Body of pancreas (tissue), 4 donors: Measurements from ENCODE around the gene USF3. TPM values are rescaled to one million over a fixed set of nuclear protein-coding genes. Genes with fewer than 3 reads are reported as not detected.

ENCODE experiments used
- ATAC-seq: fragments of 150-250 bp; one replicate; pipeline ENCODE4 v1.9.1; 2016
- DNase-seq, 4 donors: peaks; one replicate each; pipeline ENCODE4 v3.0.0-alpha.2; 2019
- H3K27ac ChIP-seq, 4 donors: fragments of 200-600 bp; sonication (generic); 1 replicate in 3 of 4; 2 replicates in 1 of 4; pipeline versions ENCODE4 v1.5.1 to v1.6.1; 2016 to 2019; ENCODE audit warnings: mild to moderate bottlenecking in 1 of 4, mixed read lengths in 1 of 4, moderate library complexity in 1 of 4
- H3K27me3 ChIP-seq, 2 donors: fragments of 200-600 bp; sonication (generic); one replicate each; pipeline ENCODE4 v1.6.0; 2016; ENCODE audit warnings: mild to moderate bottlenecking in 1 of 2
- H3K36me3 ChIP-seq, 2 donors: fragments of 200-600 bp; sonication (generic); replicated peaks in 1 of 2; 2 replicates each; pipeline ENCODE4 v1.5.1; 2016; ENCODE audit warnings: low read depth in 2 of 2; ENCODE audit not compliant: insufficient read depth in 1 of 2
- H3K4me1 ChIP-seq: fragments of 200-600 bp; sonication (generic); one replicate; pipeline ENCODE4 v1.6.0; 2016
- H3K4me3 ChIP-seq, 2 donors: fragments of 200-600 bp; sonication (generic); 1 replicate in 1 of 2; 2 replicates in 1 of 2; pipeline ENCODE4 v1.5.1; 2016 to 2019
- H3K9me3 ChIP-seq, 3 donors: fragments of 200-600 bp; sonication (generic); 1 replicate in 2 of 3; 2 replicates in 1 of 3; pipeline ENCODE4 v1.5.1; 2016
- POLR2A ChIP-seq, 3 donors: fragments of 450-650 bp; IDR thresholded peaks; one replicate each; pipeline ENCODE4 v1.6.1; 2016; ENCODE audit warnings: antibody characterized with exemption in 3 of 3, mild to moderate bottlenecking in 2 of 3
- WGBS, 2 donors: methylation state at CpG; one replicate each; pipeline ENCODE4 v1.1.5; 2017; 5-methylcytosine and 5-hydroxymethylcytosine counted together
- intact Hi-C: fragments of 100-400 bp; cut with DNase I; formaldehyde crosslinking; loops from one replicate; pipeline ENCODE4 v1.15.1; 2023
- total RNA-seq, 2 donors: library from RNA; depleted of rRNA; stranded (reverse); fragments of >200 nt; gene quantifications; one replicate each; pipeline ENCODE4 v1.1.0, GENCODE V29; 2016
- TF ChIP-seq, protein P1 (sequence below), 7 experiments: fragments of 450-650 bp in 4 of 7; fragments of 200-600 bp in 3 of 7; sonication (generic) in 3 of 7; IDR thresholded peaks; one replicate each; pipeline ENCODE4 v1.5.1; 2016 to 2019; ENCODE audit warnings: antibody characterized with exemption in 7 of 7

USF3 gene
- total RNA-seq, 2 donors from 2014 or later: 10.5 to 13.2 TPM

DNA sequence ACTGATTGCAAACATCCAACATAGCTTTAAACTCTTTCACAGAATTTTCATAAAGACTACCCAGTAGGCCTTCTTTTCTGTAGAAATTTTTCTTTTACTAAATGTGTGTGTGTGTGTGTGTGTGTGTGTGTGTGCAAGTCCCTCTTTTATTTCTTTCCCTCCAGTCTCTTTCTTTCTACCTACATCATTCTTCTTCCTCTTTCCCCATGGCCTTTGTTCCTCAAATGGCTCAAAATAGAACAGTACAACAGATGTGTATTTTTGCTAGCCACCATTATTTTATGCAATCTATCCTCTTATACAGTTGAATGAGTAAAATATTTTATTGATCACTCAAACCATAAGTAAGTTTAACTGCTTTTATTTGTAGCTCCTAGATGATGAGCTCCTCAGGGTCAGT lies 76.4 kb downstream of the USF3 start:
- DNase-seq (no peak), ATAC-seq (no peak)
- TF ChIP-seq, protein P1, sequence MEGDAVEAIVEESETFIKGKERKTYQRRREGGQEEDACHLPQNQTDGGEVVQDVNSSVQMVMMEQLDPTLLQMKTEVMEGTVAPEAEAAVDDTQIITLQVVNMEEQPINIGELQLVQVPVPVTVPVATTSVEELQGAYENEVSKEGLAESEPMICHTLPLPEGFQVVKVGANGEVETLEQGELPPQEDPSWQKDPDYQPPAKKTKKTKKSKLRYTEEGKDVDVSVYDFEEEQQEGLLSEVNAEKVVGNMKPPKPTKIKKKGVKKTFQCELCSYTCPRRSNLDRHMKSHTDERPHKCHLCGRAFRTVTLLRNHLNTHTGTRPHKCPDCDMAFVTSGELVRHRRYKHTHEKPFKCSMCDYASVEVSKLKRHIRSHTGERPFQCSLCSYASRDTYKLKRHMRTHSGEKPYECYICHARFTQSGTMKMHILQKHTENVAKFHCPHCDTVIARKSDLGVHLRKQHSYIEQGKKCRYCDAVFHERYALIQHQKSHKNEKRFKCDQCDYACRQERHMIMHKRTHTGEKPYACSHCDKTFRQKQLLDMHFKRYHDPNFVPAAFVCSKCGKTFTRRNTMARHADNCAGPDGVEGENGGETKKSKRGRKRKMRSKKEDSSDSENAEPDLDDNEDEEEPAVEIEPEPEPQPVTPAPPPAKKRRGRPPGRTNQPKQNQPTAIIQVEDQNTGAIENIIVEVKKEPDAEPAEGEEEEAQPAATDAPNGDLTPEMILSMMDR (IDR thresholded peaks at IDR 0.05): no peak
- no peak for TF ChIP-seq POLR2A (IDR thresholded peaks at IDR 0.05)
- Histone ChIP-seq H3K4me1 (no peaks in the 10 kb centered on the region), H3K27me3 (no peaks in the 10 kb centered on the region), H3K9me3 (no peaks in the 10 kb centered on the region), H3K4me3 (no peak overlapping the region), H3K36me3 (no peaks in the 10 kb centered on the region), H3K27ac (no peak overlapping the region)
- intact Hi-C loops: loop anchor here (10.0 kb wide), 1 partner anchor 125 kb away; no protein-coding TSS in a partner anchor

DNA sequence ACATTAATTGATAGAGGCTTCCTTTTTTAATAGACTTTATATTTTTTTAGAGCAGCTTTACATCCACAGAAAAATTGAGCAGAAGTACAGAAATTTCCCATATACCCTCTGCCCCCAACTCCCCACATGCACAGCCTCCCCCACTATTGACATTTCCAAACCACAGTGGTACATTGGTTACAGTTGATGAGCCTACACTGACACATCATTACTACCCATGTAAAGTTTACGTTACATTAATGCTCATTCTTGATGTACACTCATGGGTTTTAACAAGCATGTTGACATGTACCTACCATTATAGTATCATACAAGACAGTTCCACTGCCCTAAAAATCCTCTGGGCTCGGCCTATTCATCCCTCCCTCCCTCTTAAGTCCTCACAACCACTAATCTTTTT lies 78.7 kb downstream of the USF3 start:
- no peak for ATAC-seq
- WGBS, 2 donors: 91% methylated on average over 2 of the region's 2 CpGs
- Histone ChIP-seq H3K4me3 (no peak overlapping the region), H3K27me3 (no peaks in the 10 kb centered on the region), H3K27ac (no peak overlapping the region), H3K36me3 (no peaks in the 10 kb centered on the region), H3K9me3 (no peaks in the 10 kb centered on the region), H3K4me1 (no peaks in the 10 kb centered on the region)
- TF ChIP-seq POLR2A (IDR thresholded peaks at IDR 0.05): no peak
- TF ChIP-seq, protein P1 (IDR thresholded peaks at IDR 0.05): no peak
- intact Hi-C loops: no loop called here
- no peak for DNase-seq

DNA sequence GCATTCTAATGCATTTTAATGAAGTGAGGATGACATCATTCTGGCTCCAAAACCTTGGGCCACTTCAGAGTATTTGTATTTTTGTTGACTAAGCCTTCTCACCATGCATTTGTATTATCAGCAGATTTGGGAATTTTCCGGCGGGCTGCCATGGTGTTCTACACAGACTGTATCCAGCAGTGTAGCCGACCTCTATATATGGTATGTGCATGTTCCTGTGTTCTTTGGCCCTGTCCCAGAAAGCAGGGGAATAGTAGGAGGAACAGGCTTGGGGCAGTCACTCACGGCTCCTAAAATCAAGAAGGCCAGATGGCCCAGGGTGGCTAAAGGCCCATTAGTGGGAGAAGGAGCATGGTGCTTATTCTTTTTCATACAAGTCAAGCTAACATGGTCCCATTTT lies 80.5 kb downstream of the USF3 start:
- Histone ChIP-seq H3K36me3 (no peaks in the 10 kb centered on the region), H3K4me3 (no peak overlapping the region), H3K9me3 (no peaks in the 10 kb centered on the region), H3K27ac (no peak overlapping the region), H3K27me3 (no peaks in the 10 kb centered on the region), H3K4me1 (no peaks in the 10 kb centered on the region)
- TF ChIP-seq, protein P1 (IDR thresholded peaks at IDR 0.05): no peak
- TF ChIP-seq POLR2A (IDR thresholded peaks at IDR 0.05): no peak
- DNase-seq (no peak), ATAC-seq (no peak)
- intact Hi-C loops: no loop called here
- WGBS, 2 donors: 86% methylated on average over 4 of the region's 4 CpGs

DNA sequence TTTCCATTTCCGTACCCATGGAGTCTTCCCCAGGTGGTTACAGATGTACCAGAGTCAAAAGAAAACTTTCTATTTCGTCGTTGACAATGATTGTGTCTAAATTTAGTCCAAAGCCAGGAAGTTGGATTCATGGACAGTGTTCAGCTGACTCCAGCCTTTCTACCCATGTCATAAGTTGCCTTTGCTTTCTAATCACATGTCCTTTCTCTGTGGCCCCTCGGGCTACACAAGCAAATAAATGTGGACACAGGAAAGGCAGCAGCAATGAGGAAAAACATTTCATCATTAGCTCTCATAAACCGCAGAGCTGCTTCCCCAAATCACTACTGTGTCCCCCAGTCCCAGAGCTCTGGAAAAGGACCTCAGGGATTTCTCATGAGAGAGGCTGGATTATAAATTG lies 82.0 kb downstream of the USF3 start:
- no peak overlapping the region for H3K27ac ChIP-seq
- no peak for TF ChIP-seq POLR2A (IDR thresholded peaks at IDR 0.05)
- TF ChIP-seq, protein P1 (IDR thresholded peaks at IDR 0.05): no peak
- H3K4me1 ChIP-seq: no peaks in the 10 kb centered on the region
- intact Hi-C loops: no loop called here
- H3K36me3 ChIP-seq: no peaks in the 10 kb centered on the region
- no peak overlapping the region for H3K4me3 ChIP-seq
- peak in 1 of 4 donors; percentile 38 for DNase-seq
- ATAC-seq: no peak
- H3K27me3 ChIP-seq: no peaks in the 10 kb centered on the region
- no peaks in the 10 kb centered on the region for H3K9me3 ChIP-seq
- WGBS, 2 donors: 59 to 66% methylated on average over 5 of the region's 5 CpGs

DNA sequence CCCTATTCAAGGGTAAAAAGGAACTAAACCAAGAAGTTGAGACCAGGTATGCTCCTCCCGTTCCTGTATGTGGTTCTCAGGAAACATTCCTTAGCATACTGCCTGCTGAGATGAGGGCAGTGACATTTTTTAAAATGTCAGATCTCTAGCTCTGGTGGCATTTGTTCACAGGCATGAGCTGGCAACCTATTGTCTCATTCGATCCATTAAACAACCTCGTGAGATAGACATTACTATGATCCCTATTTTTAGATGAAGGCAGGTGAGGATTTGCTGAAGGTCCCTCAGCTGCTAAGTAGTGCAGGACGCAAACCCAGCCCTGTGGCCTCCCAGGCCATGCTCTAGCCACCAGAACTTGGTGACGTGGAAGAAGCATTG lies 89.2 kb downstream of the USF3 start:
- Histone ChIP-seq H3K27me3 (no peaks in the 10 kb centered on the region), H3K9me3 (no peaks in the 10 kb centered on the region), H3K4me1 (no peaks in the 10 kb centered on the region), H3K36me3 (no peaks in the 10 kb centered on the region), H3K4me3 (no peak overlapping the region), H3K27ac (no peak overlapping the region)
- DNase-seq (no peak), ATAC-seq (no peak)
- intact Hi-C loops: no loop called here
- WGBS, 2 donors: 70 to 80% methylated on average over 5 of the region's 5 CpGs
- TF ChIP-seq POLR2A (IDR thresholded peaks at IDR 0.05): no peak
- TF ChIP-seq, protein P1 (IDR thresholded peaks at IDR 0.05): no peak
